Right lobe of liver (tissue), 6 donors: ENCODE data around the gene SLC38A8. TPM values are rescaled to one million over a fixed set of nuclear protein-coding genes. Genes with fewer than 3 reads are reported as not detected.

Source experiments
- ATAC-seq, 4 donors: fragments of 200-7000 bp; cut with Tn5 transposase; one replicate each; pipeline ENCODE4 v1.9.1; 2020; ENCODE audit warnings: mild to moderate bottlenecking in 4 of 4, moderate library complexity in 4 of 4
- DNase-seq, 3 donors: peaks; one replicate each; pipeline ENCODE4 v3.0.0-alpha.2; 2020
- H3K27ac ChIP-seq, 3 donors: fragments of 200-600 bp; one replicate each; pipeline ENCODE4 v1.8.0; 2022
- H3K27me3 ChIP-seq, 2 donors: fragments of 200-600 bp; one replicate each; pipeline ENCODE4 v1.8.0; 2022
- H3K36me3 ChIP-seq, 4 donors: fragments of 200-600 bp; sonication (generic) in 1 of 4; one replicate each; pipeline versions ENCODE4 v1.5.1 to v1.8.0; 2017 to 2022; ENCODE audit warnings: control low read depth in 1 of 4
- H3K4me1 ChIP-seq, 4 donors: fragments of 200-600 bp; sonication (generic) in 1 of 4; one replicate each; pipeline versions ENCODE4 v1.5.1 to v1.8.0; 2017 to 2022; ENCODE audit warnings: control low read depth in 1 of 4
- H3K4me3 ChIP-seq, 3 donors: fragments of 200-600 bp; one replicate each; pipeline ENCODE4 v1.8.0; 2022
- H3K9me3 ChIP-seq, 4 donors: fragments of 200-600 bp; sonication (generic) in 1 of 4; one replicate each; pipeline versions ENCODE4 v1.5.1 to v1.8.0; 2017 to 2022; ENCODE audit warnings: control low read depth in 1 of 4
- CTCF ChIP-seq, 4 donors: fragments of 200-600 bp in 3 of 4; fragments of 450-650 bp in 1 of 4; IDR thresholded peaks; one replicate each; pipeline versions ENCODE4 v1.5.1 to v1.8.0; 2016 to 2022; ENCODE audit warnings: antibody characterized with exemption in 4 of 4, mild to moderate bottlenecking in 2 of 4
- POLR2A ChIP-seq: fragments of 450-650 bp; IDR thresholded peaks from one replicate; pipeline ENCODE4 v1.6.1; 2017; ENCODE audit warnings: antibody characterized with exemption, mild to moderate bottlenecking
- WGBS: methylation state at CpG from one replicate; pipeline ENCODE4 v1.1.6; 2018; ENCODE audit warnings: low coverage, low lambda C conversion rate; ENCODE audit not compliant: insufficient coverage; ENCODE audit errors: missing lambda C conversion rate; 5-methylcytosine and 5-hydroxymethylcytosine counted together
- intact Hi-C, 2 donors: fragments of 100-400 bp; cut with DNase I; formaldehyde crosslinking; loops; one replicate each; pipeline versions ENCODE4 v1.11.2 to v1.14.1; 2022
- total RNA-seq, 6 experiments: library from RNA; depleted of rRNA in 2 of 6; stranded (reverse); fragments of >200 nt in 2 of 6; fragmentation: NEBNext Ultra II Directional in 3 of 6; extraction: Animal tissue kit (Norgen Biotek cat#: 25700) in 3 of 6; gene quantifications; one replicate each; pipeline versions ENCODE4 v1.1.0 to v1.2.4, GENCODE V29; 2016 to 2023
- donor health status: DM: no; HTN: yes; CAD: no.
- donor health status: DM: no; HTN: no; CAD: no.
- donor health status: DM: no; HTN: no; CAD: no.
- donor health status: DM: no; HTN: yes; CAD: no.
- donor health status: DM: no; HTN: yes; CAD: no.

SLC38A8 gene
- total RNA-seq, 6 experiments from 2014 or later = not detected

GRCh38 chr16:84048871-84049270 is 6.3 kb upstream of the SLC38A8 start:
- intact Hi-C loops = loop anchor here (10.0 kb wide), 2 partner anchors 124 to 224 kb away; no protein-coding TSS in a partner anchor
- ATAC-seq (no peak), DNase-seq (peak in 1 of 3 donors; percentile 35)
- WGBS = 95% methylated on average over 6 of the region's 13 CpGs
- Histone ChIP-seq H3K27me3 (no peaks in the 10 kb centered on the region), H3K9me3 (no peaks in the 10 kb centered on the region), H3K27ac (no peak overlapping the region), H3K36me3 (peaks cover 0 to 12% (median 6%) of the 10 kb centered on the region in 4 donors), H3K4me3 (no peak overlapping the region), H3K4me1 (no peaks in the 10 kb centered on the region)
- TF ChIP-seq POLR2A (no peak), CTCF (IDR thresholded peaks at IDR 0.05) (no peak)

DNA sequence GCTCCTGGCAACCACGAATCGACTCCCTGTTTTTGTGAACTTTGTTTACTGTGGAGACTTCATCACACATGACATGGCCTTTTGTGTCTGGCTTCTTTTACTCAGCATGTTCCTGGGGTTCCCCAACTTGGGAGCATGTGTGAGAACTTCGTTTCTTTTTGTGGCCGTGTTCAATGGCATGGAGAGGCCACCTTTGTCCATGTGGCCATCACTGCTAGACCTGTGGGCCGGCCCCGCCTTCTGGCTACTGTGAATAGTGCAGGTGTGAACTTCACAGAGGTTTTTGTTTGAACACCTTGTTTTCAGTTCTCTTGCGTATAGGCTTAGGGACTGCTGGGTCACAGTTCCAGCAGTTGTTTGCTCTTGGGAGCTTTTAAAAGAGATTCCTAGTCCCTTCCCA is 5.7 kb upstream of the SLC38A8 start:
- no peaks in the 10 kb centered on the region for H3K27me3 ChIP-seq
- H3K9me3 ChIP-seq = no peaks in the 10 kb centered on the region
- H3K27ac ChIP-seq = no peak overlapping the region
- H3K36me3 ChIP-seq = peaks cover 0 to 7% (median under 1%) of the 10 kb centered on the region in 4 donors
- H3K4me1 ChIP-seq = no peaks in the 10 kb centered on the region
- H3K4me3 ChIP-seq = no peak overlapping the region
- WGBS = 67% methylated on average over 7 of the region's 7 CpGs
- peak in 2 of 4 donors; percentile 10 to 19 for TF ChIP-seq CTCF (IDR thresholded peaks at IDR 0.05)
- TF ChIP-seq POLR2A = no peak
- peak in 1 of 3 donors; percentile 37 for DNase-seq
- intact Hi-C loops = loop anchor here (10.0 kb wide), 2 partner anchors 123 to 223 kb away; no protein-coding TSS in a partner anchor
- ATAC-seq = peak in 3 of 4 donors; percentile 29 to 47 (median 40)

DNA sequence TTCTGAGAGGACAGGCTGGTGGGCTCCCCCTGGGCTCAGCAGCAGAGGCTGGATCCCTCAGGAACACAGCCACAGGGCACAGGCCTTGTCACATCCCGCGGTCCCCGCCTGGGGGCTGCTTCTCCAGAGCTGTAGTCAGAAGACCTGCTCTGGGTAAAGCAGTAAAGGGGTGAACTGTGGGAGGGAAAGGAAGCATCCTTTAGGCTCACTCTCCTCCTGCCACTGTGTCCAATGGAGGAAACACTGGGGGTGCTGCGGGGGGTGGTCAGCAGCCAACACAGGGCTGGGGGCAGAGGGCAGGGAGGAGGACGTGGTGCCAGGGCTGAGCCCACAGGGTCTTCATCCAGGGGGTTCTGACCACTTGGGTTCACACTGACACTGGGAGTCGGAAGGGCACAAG is 5.0 kb upstream of the SLC38A8 start:
- ATAC-seq (peak in 1 of 4 donors; percentile 7), DNase-seq (peak in 1 of 3 donors; percentile 27)
- H3K27ac ChIP-seq = no peak overlapping the region
- H3K4me3 ChIP-seq = no peak overlapping the region
- intact Hi-C loops = loop anchor here (10.0 kb wide), 2 partner anchors 123 to 223 kb away; no protein-coding TSS in a partner anchor
- peaks cover 0 to under 1% (median 0%) of the 10 kb centered on the region in 4 donors for H3K36me3 ChIP-seq
- WGBS = 94% methylated on average over 3 of the region's 6 CpGs
- H3K4me1 ChIP-seq = no peaks in the 10 kb centered on the region
- TF ChIP-seq POLR2A = no peak
- TF ChIP-seq CTCF (IDR thresholded peaks at IDR 0.05) = no peak
- no peaks in the 10 kb centered on the region for H3K27me3 ChIP-seq
- no peaks in the 10 kb centered on the region for H3K9me3 ChIP-seq

DNA sequence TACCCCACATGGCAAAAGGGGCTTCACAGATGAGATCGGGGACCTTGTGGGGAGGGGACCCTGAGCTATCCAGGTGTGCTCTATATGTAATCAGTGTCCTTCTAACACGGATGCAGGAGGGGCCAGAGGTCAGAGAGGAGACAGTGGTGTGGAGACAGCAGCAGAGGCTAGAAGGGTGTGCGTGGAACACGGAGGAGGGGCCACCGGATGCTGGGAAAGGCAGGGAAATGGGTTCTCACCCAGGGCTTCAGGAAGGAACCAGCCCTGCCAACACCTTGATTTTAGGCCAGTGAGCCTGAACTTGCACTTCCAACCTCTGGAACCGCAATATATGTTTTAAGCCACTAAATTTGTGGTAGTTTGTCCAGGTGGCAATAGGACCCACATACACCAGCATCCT is 4.6 kb upstream of the SLC38A8 start:
- intact Hi-C loops = loop anchor here (10.0 kb wide), 2 partner anchors 122 to 222 kb away; no protein-coding TSS in a partner anchor
- ATAC-seq (no peak), DNase-seq (no peak)
- WGBS = 85% methylated on average over 6 of the region's 6 CpGs
- Histone ChIP-seq H3K9me3 (no peaks in the 10 kb centered on the region), H3K27ac (no peak overlapping the region), H3K4me3 (no peak overlapping the region), H3K4me1 (no peaks in the 10 kb centered on the region), H3K27me3 (no peaks in the 10 kb centered on the region), H3K36me3 (no peaks in the 10 kb centered on the region)
- TF ChIP-seq POLR2A (no peak), CTCF (IDR thresholded peaks at IDR 0.05) (no peak)
